ENCODE data around the gene PHF20.
"Not testable (repeated sequence)": the region's sequence is repeated elsewhere in the genome, so short reads cannot be mapped to it uniquely, and the experiment has no call there.

The PHF20 gene

GRCh38 chr20:35884541-35884865 is 112.7 kb downstream of the PHF20 start:
- no peak for DNase-seq (ENCODE audit: low read depth in 2 of 2)

DNA sequence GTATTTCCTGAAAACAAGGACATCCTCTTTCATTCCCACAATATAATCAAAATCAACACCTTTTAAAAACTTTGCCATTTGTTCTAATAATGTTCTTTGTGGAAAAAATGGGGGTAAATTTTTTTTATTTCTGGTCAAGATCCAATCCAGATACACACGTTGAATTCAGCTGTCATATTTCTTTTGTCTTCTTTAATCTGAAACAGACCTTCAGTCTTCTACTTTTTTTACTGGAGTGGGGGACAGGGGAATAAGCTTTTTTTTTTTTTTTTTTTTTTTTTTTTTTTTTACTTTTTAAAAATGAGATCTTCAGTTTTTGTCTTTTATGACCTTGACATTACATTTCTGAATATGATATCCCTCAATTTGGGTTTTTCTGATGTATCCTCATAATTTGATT is 113.4 kb downstream of the PHF20 start:
- no peak for DNase-seq (ENCODE audit: low read depth in 2 of 2)

DNA sequence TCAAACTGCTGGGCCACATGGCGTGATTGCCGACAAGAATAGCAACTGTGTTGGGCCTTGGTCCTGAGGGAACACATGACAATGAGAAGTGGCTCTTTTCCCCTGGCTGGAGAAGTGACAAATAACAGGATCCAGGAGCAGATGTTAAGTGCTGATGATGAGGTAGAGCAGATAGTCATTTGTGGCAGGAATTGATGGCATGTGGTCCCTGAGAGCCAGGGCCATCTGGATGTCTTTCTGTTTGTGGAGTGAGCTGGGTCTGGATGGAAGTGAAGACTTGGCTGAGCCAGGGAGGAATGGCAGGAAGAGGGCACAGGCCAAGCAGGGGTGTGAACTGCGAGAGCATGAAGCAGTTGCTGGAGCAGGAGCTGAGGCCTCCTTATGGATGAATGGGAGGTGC is 114.7 kb downstream of the PHF20 start:
- no peak for DNase-seq (ENCODE audit: low read depth in 2 of 2)

- DNase-seq (ENCODE audit: low read depth in 2 of 2), result no peak
These were observed 115.7 kb downstream of the PHF20 start for GRCh38 chr20:35887393-35888064.

DNA sequence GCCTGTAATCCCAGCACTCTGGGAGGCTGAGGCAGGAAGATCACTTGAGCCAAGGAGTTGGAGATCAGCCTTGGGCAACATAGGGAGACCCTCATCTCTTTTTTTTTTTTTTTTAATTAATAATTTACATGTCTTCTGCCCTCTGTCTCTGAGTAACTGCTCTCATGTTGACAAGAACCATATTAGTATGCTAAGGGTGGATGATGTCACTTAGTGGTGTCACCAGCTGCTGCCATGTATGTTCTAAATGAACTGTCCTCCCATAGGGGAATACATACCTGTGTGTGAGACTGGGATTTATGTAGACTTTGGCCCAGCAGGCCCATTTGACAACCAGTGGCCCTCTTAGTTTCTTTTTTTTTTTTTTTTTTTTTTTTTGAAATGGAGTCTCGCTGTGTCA is 116.8 kb downstream of the PHF20 start:
- DNase-seq (ENCODE audit: low read depth in 2 of 2), result no peak

DNA sequence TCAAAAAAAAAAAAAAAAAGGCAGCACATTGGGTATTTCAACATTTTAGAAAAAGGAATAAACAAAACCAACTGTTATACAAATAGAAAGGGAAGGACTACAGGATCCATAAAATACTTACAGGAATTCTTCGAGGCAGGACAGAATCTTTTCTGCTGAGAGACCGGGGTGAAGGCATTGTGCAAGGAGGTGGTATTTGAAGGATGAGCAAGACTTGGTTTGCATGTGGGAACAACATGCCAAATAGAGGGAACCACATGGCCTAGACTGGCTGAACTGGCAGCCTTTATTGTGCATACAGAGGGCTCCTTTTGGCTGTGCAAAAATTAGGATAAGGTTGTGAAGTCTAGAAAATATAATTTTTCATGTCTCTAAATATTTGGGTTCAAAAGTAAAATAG is 119.6 kb downstream of the PHF20 start:
- no peak for DNase-seq (ENCODE audit: low read depth in 2 of 2)

DNA sequence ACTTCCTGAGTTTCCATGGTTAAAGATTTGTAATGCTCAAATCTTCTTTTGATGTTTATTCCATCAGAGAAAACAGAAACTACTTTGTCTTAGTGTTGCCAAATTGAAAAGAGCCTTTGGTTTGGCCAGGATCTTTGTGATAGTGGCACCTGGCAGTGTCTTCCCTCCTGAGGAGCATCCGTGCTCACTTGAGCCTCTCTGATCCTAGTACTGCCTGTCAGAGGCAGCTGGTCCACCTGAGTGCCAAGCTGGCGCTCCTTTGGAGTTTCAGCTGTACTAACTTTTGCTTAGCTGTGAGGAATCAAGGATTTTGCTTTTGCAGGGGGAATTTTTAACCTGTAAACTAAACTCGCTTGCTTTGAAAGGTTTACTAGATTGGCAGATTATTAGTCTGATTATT is 121.1 kb downstream of the PHF20 start:
- no peak for DNase-seq (ENCODE audit: low read depth in 2 of 2)

DNA sequence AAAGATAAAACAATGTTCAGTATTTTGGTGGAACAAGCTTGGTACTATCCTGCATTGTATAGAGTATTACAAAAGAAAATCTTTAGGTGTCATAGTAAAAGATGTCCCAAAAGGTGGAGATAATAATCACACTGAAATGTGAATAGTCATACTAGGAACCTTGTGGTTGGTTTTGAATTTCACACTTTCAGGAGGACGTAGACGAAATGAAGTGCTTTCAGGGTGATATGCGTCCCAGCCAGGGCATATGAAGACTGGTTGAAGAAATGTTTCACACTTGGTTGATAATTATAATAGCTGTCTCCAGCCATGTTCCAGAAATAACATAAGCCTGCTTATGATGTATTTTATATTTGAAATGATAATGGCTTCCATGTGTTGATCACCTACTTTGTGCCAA is 122.1 kb downstream of the PHF20 start:
- DNase-seq (ENCODE audit: low read depth in 2 of 2), result no peak

- not testable (repeated sequence) for DNase-seq (ENCODE audit: low read depth in 2 of 2)
These were observed 123.7 kb downstream of the PHF20 start for GRCh38 chr20:35895516-35895915.

DNA sequence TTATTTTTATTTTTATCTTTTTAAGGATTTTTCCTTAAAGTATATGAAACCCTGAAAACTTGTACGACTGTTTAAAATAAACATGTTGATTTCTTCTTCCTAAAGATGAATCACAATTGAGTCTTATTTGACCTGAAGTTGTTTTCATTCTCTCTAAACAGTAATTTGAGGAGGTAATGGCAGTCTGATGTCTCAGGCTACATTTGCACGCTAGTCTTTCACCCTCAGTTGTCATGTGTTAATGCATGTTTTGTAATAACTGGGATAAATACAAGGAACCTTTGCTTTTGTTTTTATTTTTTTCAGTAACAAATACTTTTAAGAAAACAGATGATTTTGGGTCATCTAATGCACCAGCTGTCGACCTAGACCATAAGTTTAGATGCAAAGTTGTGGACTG is 127.2 kb downstream of the PHF20 start:
- no peak for DNase-seq (ENCODE audit: low read depth in 2 of 2)

DNA sequence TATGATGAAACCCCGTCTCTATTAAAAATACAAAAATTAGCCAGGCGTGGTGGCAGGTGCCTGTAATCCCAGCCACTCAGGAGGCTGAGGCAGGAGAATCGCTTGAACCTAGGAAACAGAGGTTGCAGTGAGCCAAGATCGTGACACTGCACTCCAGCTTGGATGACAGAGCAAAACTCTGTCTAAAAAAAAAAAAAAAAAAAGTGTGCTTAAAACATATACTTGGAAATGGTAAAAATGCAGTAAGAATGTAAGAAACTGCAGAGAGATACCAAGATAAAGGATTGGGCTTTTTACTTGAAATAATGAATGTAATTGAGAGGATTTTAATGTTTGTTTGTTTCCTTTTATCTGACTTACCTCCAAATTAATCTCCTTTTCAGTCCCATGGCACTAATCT is 129.4 kb downstream of the PHF20 start:
- DNase-seq (ENCODE audit: low read depth in 2 of 2), result not testable (repeated sequence)

DNA sequence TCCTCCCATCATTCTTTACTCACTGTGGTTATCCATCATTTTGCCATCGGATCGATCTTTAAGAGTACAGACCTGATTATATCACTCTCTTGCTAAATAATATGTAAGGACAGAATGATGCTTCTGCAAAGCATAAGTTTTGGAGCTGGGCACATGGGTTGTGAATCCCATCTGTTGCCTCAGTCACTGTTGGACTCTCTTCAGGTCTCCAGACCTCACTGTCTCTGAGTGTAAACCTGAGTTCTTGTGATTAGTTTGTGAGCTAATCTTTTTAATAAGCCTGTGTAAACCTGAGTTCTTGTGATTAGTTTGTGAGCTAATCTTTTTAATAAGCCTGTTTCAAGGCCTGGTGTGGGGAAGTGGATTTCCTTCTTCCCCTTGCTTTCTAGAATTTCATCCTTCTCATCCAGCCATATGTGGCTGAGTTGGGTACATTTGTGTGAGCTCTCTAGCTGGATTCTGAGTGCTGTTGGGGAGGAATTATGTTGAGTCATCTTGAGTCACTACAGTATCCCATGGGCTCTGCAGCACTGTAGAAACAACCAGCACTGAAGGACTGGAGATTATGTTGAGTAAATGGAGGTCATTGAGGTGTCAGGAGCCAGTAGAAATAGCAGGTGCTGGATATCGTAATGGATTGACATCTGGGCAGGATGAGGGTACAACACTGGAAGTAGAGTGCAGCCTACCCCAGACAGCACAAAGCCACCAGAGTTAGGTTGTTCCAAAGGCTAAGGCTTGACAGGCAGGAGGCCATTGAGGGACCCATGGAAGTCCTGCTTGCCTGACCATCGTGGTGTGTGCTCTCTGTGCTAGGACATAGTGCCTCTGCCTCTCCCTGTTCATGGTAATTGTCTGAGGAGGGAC is 130.1 kb downstream of the PHF20 start:
- no peak for DNase-seq (ENCODE audit: low read depth in 2 of 2)

- no peak for DNase-seq (ENCODE audit: low read depth in 2 of 2)
These were observed 130.7 kb downstream of the PHF20 start for GRCh38 chr20:35902545-35902941.

DNA sequence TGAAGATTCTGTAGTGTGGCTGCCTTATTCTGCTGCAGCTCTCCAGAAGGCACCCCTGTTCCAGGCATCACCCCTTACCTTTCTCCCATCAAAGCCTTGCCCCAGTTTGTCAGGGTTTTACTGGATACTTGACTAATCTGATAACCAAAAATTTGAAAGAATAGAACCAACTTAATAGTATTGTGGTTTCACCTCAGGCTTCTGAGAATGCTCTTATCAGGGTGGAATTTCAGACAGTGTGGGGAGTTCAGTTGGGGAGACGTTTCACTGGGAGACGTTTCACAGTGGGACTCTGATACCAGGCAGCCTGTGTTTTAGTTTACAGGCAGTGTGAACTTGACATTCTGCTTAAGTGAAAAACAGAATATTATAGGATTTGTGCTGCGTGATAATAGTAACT is 132.0 kb downstream of the PHF20 start:
- DNase-seq (ENCODE audit: low read depth in 2 of 2), result no peak

GRCh38 chr20:35904982-35905663 is 133.3 kb downstream of the PHF20 start:
- no peak for DNase-seq (ENCODE audit: low read depth in 2 of 2)

GRCh38 chr20:35907017-35907701 is 135.3 kb downstream of the PHF20 start:
- no peak for DNase-seq (ENCODE audit: low read depth in 2 of 2)

GRCh38 chr20:35908007-35908406 is 136.2 kb downstream of the PHF20 start:
- no peak for DNase-seq (ENCODE audit: low read depth in 2 of 2)

GRCh38 chr20:35909176-35909575 is 137.4 kb downstream of the PHF20 start:
- DNase-seq (ENCODE audit: low read depth in 2 of 2), result no peak

DNA sequence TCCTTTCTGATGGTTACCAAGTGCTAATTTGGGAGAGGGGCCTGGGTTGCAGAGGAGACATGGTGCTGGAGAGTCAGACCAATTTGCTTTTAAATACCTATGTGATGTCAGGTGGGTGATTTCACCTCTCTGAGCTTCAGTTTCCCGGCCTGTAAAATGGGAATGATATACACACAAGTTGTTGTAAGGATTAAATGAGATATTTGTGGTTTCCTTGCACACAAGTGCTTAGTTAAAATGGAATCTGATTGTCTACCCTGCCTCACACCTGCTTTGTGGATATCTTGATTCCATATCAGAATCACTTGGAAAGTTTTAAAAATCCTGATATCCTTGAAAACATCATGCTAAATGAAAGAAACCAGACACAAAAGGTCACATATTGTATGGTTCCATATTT is 138.0 kb downstream of the PHF20 start:
- DNase-seq (ENCODE audit: low read depth in 2 of 2), result no peak

DNA sequence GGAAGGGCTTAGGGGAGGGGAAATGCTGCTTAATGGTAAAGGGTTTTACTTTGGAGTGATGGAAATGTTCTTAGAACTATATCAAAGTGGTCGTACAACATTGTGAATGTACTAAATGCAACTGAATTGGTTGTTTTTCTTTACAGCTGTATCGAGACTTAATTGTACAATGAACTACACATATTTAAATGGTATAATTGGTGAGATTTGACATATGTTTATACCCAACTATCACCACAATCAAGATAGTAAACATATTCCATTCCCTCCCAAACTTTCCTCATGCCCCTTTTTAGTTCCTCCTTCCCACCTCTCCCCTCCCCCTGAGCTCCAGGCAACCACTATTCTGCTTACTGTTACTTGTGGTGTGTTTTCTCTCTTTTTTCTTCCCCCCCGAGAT is 138.4 kb downstream of the PHF20 start:
- no peak for DNase-seq (ENCODE audit: low read depth in 2 of 2)

DNA sequence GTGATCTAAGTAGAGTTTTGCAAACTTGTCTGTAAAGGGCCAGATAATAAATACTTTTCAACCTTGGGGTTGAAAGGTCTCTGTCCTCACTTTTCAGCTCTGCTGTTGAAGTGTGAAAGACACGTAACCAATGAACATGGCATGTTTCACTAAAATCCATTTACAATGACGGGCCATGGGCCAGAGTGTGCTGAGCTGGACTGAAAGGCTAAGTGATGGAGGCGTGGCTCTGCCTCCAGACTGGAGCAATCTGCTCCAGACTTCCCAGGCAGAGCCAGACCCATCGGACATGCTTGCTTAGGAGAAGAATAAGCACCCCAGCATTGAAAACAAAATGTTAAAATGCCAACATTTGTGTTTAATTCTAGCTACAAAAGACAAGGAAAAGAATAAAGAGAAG is 141.1 kb downstream of the PHF20 start:
- DNase-seq (ENCODE audit: low read depth in 2 of 2), result no peak

DNA sequence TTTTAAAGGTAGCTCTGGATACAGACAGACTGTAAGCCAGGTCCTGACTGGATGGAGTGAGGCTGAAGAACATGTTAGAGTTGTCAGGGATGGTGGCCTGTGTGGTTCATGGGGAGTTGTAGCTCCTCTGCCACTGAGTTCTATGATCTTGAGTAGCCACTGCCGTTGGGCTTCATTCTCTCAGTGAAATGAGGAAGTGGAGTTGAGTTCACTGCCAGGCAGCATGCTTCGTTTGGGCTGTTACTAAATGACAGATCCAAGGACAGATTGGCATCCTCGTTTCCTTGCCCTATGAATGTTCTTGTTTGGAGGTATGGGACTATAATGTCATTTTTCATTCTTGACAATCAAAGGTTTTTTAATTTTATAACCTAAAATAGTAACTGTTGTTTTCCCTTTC is 145.3 kb downstream of the PHF20 start:
- DNase-seq (ENCODE audit: low read depth in 2 of 2), result no peak

Measured in stimulated activated CD8-positive, alpha-beta memory T cell treated with anti-CD3 and anti-CD28 coated beads, Interleukin-7, amount 100 ng/mL, for 1 hour (primary cell).